AG10803 (cell line): ENCODE data around the gene STAT2.
"Not testable (repeated sequence)": the region's sequence is repeated elsewhere in the genome, so short reads cannot be mapped to it uniquely, and the experiment has no call there.

ENCODE experiments used
- DNase-seq: peaks from one replicate; pipeline ENCODE4 v3.0.0; 2010; ENCODE audit warnings: low read depth
- H3K4me3 ChIP-seq: 2 replicates; pipeline ENCODE4 v1.5.1; 2011; ENCODE audit warnings: mild to moderate bottlenecking, low read length, control low read depth
- CTCF ChIP-seq: conservative IDR thresholded peaks from 2 replicates; pipeline ENCODE4 v1.5.1; 2011; ENCODE audit warnings: mild to moderate bottlenecking, low read length, control low read depth, inconsistent platforms

STAT2 gene

GRCh38 chr12:56359851-56360767, at the start of gene STAT2:
Gene STAT2, minus strand, starts transcription at chr12:56360107. Its CDS starts 3,536 bp downstream, at chr12:56356571.
- H3K4me3 ChIP-seq = peak within 1 kb of the TSS; percentile 99
- peak; percentile 100 for DNase-seq
- TF ChIP-seq CTCF = no peak

GRCh38 chr12:56408799-56409417, 49.0 kb upstream of the STAT2 start:
- DNase-seq = no peak
- no peak overlapping the region for H3K4me3 ChIP-seq
- TF ChIP-seq CTCF = no peak

GRCh38 chr12:56404227-56404626, 44.3 kb upstream of the STAT2 start:
- H3K4me3 ChIP-seq, DNase-seq: not testable (repeated sequence)

GRCh38 chr12:56401612-56402011, 41.7 kb upstream of the STAT2 start:
- not testable (repeated sequence) for H3K4me3 ChIP-seq, DNase-seq

GRCh38 chr12:56401125-56401524, 41.2 kb upstream of the STAT2 start:
- H3K4me3 ChIP-seq, DNase-seq: not testable (repeated sequence)

GRCh38 chr12:56399466-56399865, 39.6 kb upstream of the STAT2 start:
- not testable (repeated sequence) for DNase-seq, H3K4me3 ChIP-seq

- TF ChIP-seq CTCF = no peak
- H3K4me3 ChIP-seq = no peak overlapping the region
- no peak for DNase-seq
These were observed 38.4 kb upstream of the STAT2 start for GRCh38 chr12:56398324-56398723.

- no peak for DNase-seq
- no peak overlapping the region for H3K4me3 ChIP-seq
- TF ChIP-seq CTCF = no peak
These were observed 32.4 kb upstream of the STAT2 start for GRCh38 chr12:56392331-56392730.

GRCh38 chr12:56391721-56392120, 31.8 kb upstream of the STAT2 start:
- TF ChIP-seq CTCF = no peak
- DNase-seq = no peak
- no peak overlapping the region for H3K4me3 ChIP-seq
